Stimulated activated CD4-positive, alpha-beta T cell treated with anti-CD3 and anti-CD28 coated beads, Interleukin-1b, Interleukin-23, amount 100 ng/mL, for 1 hour (primary cell): ENCODE measurements around the gene LSS.
"Not testable (repeated sequence)": the region's sequence is repeated elsewhere in the genome, so short reads cannot be mapped to it uniquely, and the experiment has no call there.

Experiments
- DNase-seq, 2 donors: peaks; one replicate each; pipeline ENCODE4 v3.0.0-alpha.2; 2020; ENCODE audit warnings: low read depth in 2 of 2

LSS gene

GRCh38 chr21:46245213-46245915, 16.8 kb upstream of the LSS start:
- no peak for DNase-seq

- no peak for DNase-seq
Measured at GRCh38 chr21:46244602-46245001, 16.0 kb upstream of the LSS start.

GRCh38 chr21:46243960-46244361, 15.4 kb upstream of the LSS start:
- no peak for DNase-seq

- DNase-seq = no peak
Measured at GRCh38 chr21:46243325-46243724, 14.8 kb upstream of the LSS start.

GRCh38 chr21:46241577-46241976, 13.0 kb upstream of the LSS start:
- not testable (repeated sequence) for DNase-seq

GRCh38 chr21:46239817-46240325, 11.3 kb upstream of the LSS start:
- DNase-seq = no peak

- no peak for DNase-seq
Measured at GRCh38 chr21:46237474-46237873, 8.9 kb upstream of the LSS start.

GRCh38 chr21:46234436-46234950, 5.9 kb upstream of the LSS start:
- no peak for DNase-seq

- DNase-seq = no peak
Measured at GRCh38 chr21:46229923-46230260, 1.3 kb upstream of the LSS start.

GRCh38 chr21:46229133-46229922, 754 bp upstream of the LSS start:
- no peak for DNase-seq

- DNase-seq = no peak
Measured at GRCh38 chr21:46227811-46228344, 696 bp downstream of the LSS start.

- DNase-seq = no peak
Measured at GRCh38 chr21:46226920-46227599, 1.5 kb downstream of the LSS start.

- DNase-seq = no peak
Measured at GRCh38 chr21:46226146-46226545, 2.4 kb downstream of the LSS start.

GRCh38 chr21:46223661-46224060, 4.9 kb downstream of the LSS start:
- DNase-seq = not testable (repeated sequence)

GRCh38 chr21:46223217-46223616, 5.4 kb downstream of the LSS start:
- DNase-seq = no peak

- no peak for DNase-seq
Measured at GRCh38 chr21:46222436-46223116, 6.0 kb downstream of the LSS start.

GRCh38 chr21:46221664-46222435, 6.7 kb downstream of the LSS start:
- DNase-seq = no peak

GRCh38 chr21:46220847-46221246, 7.7 kb downstream of the LSS start:
- no peak for DNase-seq

- DNase-seq = no peak
Measured at GRCh38 chr21:46220275-46220810, 8.2 kb downstream of the LSS start.

- no peak for DNase-seq
Measured at GRCh38 chr21:46219591-46220239, 8.9 kb downstream of the LSS start.
